NCI-H2107 treated with DMSO at 0.1 percent for 48 hours (cell line): ENCODE data around the gene ASXL1.
"Not testable (repeated sequence)": the region's sequence is repeated elsewhere in the genome, so short reads cannot be mapped to it uniquely, and the experiment has no call there.

ENCODE experiments used
- DNase-seq: peaks from one replicate; lab custom pipeline; 2025; ENCODE audit not compliant: unreplicated experiment; lab: John Stamatoyannopoulos, UW

Gene ASXL1

DNA sequence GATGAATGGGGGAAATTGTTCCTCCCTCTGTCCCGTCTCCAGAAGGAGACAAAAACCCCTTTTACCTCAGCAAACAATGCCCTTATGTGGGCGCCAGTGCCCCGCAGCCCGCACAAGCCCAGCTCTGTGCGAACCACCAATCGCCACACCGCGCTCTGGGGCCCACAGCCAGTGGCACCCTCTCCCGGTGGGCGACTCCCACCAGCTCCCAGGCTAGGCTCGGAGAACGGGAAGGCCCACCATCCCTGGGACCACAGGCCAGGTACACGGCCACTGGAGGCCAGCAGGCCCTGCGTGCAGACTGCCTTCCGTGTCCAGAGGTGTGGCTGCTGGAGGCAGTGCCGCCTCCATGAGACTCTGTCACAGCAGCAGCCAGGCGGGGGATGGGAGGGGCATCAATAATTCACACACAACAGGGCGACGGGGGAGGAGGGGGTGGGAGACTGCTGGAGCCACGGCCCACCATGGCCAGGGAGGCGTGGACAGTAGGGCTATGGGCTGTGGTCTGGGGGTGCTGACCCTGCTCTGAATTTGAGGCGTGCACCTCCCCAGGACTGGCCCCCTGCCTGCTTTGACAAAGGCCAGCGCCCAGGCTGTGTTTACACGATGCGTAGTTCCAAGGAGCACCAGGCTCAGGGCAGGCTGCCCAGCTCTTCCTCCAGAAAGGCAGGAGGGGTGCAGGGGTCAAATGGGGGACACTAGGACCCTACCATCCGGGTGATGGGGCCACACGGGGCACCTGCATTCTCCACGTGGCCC is 105.7 kb downstream of the ASXL1 start:
- no peak for DNase-seq

- DNase-seq = no peak
Measured at GRCh38 chr20:32464401-32465091, 106.4 kb downstream of the ASXL1 start.

DNA sequence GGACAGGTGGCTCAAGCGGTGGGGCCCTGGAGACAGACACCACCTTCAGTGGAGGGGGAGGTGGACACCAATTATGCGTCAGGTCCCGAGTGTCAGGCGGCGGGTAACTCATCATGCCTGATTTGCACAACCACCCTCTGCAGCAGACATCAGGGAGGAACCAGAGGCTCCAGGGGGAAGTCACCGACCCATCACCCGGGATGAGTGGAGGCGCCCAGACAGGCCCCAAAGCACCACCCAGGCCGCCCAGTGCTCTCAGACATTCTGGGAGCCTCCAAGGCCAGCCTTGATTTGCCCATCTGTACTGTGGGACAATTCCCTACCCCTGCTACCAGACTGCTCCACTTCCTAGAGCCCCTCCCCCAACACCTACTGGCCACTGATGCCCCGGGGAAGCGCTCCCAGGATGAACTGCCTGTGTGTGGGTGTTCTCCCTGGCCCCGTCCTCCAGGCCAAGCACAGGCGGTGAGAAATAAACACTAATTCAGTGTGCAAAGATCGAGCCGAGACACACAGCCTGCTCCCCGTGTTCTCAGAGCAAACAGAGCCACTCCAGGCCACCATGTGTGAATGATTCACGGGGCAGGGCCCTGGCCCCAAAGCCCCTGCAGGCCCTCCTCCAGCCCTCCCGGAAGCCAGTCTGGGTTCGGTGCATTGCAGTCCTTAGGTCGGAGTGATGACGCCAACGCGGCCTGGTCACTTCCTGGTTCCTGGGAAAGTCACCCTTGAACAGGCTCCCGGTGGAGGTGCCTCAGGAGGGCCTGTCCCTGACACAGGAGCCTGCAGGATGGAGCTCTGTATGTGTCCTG is 107.2 kb downstream of the ASXL1 start:
- DNase-seq = no peak

DNA sequence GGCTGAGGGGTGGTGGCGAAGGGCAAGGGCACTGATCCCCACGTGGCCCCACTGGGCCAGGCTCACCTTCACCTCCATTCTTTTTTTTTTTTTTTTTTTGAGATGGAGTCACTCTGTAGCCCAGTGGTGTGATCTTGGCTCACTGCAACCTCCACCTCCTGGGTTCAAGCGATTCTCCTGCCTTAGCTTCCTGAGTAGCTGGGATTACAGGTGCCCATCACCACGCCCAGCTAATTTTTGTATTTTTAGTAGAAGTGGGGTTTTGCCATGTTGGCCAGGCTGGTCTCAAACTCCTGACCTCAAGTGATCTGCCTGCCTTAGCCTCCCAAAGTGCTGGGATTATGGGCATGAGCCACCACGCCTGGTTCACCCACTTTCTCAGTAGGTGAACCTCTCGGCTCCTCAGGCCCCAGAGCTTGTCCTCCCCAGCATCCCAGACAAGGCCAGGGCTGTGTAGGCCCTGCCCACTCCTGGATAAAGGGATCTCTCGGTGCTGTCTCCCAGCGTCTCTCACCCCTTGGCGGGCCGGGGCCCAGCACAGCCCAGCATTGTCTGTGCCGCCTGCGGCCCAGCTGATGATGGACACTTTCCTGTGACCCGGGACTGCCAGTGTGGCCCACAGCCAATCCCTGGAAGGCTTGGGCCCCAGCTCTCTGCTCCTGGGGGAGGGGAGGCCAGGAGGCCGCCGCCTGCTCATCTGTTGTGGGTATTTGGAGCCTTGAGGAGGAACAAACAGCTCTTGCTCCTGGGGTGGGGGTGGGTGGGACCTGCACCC is 108.0 kb downstream of the ASXL1 start:
- DNase-seq = not testable (repeated sequence)

DNA sequence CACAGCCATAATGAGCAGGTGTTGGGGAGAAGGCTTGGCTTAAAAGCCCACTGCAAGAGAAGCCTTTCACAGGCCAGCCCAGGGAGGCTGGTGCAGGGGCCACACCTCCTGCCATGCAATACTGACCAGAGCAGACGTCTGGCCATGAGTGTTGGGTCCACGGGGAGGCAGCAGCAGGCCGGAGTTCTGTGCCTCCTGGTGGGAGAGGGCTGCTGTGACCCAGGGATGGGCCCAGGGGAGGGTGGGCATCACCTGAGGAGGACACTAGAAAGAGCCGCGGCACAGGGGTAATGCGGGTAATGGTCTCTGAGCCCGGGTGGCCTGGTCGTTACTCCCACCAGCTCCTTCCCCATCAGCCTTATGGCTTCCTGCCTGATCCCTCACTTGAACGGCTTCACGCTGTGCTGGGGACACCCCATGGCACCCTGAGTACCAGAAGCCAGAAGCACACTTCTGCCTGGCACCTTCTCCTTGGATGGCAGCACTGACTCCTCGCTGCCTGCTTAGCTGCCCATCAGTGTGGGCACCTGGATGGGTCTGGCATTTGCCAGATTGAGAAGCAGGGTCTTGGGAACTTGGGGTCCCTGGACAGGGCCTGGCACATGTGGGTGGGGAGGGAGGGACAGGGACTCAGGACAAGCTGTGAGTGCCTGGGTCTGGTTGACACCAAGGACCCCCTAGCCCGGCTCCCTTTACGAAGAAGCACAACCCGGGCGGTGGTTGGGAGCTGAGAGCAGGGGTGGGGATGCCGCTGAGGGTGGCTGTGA is 108.8 kb downstream of the ASXL1 start:
- no peak for DNase-seq

DNA sequence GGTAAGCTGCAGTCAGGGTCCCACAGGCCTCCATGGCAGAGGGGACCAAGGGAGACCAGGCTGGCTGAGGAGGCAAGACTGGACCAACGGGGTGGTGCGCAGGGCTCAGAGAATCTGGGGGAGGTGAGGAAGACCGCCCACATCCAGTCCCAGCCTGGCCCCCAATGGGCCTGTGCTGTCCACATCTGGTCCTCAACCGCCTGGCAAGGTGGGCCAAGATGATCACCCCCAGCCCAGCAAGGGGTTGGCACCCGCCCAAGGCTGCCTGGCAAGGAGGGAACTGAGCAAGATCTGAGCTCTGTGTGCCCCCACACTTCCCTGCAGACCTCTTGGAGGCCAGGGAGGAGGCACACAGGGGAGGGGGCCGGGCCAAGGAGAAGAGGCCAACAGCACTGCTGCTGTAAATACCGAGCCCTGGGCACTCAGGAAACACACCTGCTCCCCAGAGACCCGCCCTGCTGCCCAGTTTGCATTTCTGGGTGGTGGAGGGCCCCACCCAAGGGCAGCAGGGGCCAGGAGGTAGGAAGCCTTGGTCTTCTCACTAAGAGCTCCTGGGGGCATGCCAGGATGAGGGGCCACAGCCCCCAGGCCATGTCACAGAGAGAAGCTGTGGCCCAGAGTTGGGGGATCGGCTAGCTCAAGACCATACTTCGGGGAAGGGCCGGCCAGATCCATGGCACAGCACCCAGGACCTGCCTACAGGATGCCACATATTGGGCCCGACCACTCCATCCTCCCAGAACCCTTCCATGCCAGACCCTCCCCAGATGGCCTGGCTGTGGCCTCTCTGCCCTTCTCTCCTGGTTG is 109.6 kb downstream of the ASXL1 start:
- no peak for DNase-seq

DNA sequence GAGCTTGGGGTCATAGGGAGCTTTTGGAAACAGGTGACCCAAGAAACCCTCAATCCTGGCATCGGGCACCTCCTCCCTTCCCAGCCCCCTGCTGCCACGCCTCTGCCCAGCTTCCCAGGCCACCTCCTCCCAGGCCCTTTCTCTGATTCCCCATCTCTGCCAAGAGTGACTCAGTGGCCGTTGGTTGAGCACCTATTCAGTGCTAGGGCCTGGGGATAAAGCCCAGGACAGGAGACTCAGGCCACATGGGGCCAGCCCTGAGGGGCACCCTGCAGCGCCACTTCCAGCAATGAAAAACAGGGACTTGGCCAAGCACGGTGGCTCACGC is 110.1 kb downstream of the ASXL1 start:
- DNase-seq = no peak

DNA sequence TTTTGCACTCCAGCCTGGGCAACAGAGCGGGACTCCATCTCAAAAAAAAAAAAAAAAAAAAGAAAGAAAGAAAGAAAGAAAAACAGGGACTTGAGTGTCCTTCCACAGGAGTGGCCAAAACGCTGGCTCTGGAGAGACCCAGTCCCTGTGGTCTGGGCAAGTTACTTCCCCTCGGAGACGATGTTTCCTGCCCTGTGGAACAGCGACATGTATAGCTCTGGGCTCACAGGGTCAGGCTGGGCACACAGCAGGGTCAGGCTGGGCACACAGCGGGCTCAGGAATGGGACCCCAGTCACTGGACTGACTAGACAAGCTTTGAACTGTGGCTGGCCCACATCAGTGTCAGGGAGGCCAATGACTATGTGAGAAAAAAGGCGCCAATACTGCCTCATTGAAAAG is 110.7 kb downstream of the ASXL1 start:
- no peak for DNase-seq

- DNase-seq = no peak
Measured at GRCh38 chr20:32470025-32470861, 112.1 kb downstream of the ASXL1 start.

GRCh38 chr20:32470940-32471339 is 112.8 kb downstream of the ASXL1 start:
- DNase-seq = no peak

- DNase-seq = no peak
Measured at GRCh38 chr20:32472581-32473207, 114.6 kb downstream of the ASXL1 start.

DNA sequence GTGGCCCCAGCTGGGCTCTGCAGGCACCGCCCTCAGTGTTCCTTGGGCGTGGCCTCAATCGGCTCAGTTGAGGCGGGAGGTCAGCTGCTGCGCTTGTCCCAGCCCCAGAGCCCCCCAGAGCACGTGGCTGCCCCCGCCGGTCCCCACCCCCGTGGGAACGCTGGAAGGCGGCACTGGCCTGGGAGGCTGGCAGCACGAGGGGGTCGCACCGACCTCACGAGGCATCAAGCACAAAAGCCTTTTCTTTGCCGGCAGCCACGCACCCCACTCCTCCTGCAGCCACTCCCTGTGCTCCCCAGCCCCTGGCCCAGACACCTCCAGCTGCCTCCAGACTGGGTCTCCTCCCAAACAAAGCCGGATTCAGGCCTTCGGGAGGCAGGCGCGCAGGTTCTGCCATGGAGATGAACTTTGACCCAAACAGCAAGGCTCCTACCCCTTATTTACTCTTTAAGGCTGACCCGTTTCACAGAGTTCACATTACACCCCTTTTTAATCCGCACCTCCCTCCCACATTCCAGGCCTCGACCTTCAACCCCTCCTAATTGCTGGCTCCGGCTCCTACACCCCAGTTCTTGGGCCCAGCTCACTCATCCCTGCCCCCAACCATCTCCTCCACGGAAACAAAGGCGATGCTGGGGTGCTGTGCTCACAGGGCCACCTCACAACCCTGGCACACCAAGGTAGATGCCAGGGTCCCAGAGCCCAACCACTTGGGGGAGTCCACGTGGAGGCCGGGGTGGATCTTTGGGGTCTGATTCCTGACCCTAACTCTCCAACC is 115.3 kb downstream of the ASXL1 start:
- no peak for DNase-seq

DNA sequence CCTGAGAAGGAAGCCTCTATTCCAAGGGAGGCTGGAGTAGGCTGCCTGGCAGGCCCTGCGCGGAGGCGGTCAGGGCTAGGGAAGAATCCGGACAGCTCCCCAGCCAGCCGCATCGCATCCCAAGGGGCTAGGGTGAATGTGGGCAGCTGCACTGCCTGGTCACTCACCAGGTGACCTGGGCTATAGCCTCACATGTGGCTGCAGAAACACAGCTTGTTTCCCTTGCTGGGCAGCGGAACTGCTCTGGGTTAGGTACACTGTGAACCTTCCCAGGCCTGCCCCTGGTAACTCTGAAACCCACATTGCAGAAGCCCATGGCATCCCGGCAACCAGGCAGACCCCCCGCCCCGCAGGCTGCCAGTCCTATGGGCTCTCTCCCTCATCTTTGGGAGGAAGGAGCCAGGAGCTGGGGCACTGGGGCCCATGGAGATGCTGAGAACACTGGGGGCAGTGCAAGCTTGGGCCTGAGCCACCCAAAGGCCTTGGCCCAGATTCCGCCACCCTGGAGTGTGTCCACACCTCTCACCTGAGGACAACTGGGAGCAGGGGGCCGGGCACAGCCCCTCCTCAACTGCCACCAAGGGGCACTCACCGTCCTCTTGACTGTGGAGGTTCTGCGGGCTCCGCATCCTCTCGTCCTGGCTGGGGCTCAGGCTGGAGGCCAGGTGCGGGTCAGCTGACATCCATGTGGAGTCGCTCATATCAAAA is 116.0 kb downstream of the ASXL1 start:
- DNase-seq = no peak

DNA sequence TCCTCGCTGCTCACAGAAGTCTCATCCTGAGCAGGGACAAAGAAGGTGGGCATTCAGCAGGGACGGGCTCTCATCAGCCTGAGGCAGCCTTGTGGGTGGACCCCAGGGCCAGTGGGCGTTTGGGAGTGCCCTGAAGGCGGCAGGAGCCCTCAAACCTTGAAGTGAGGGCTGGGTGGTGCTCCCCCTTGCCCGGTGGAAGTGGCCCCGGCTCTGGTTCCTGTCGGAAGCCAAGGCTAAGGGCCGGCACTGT is 116.5 kb downstream of the ASXL1 start:
- no peak for DNase-seq

DNA sequence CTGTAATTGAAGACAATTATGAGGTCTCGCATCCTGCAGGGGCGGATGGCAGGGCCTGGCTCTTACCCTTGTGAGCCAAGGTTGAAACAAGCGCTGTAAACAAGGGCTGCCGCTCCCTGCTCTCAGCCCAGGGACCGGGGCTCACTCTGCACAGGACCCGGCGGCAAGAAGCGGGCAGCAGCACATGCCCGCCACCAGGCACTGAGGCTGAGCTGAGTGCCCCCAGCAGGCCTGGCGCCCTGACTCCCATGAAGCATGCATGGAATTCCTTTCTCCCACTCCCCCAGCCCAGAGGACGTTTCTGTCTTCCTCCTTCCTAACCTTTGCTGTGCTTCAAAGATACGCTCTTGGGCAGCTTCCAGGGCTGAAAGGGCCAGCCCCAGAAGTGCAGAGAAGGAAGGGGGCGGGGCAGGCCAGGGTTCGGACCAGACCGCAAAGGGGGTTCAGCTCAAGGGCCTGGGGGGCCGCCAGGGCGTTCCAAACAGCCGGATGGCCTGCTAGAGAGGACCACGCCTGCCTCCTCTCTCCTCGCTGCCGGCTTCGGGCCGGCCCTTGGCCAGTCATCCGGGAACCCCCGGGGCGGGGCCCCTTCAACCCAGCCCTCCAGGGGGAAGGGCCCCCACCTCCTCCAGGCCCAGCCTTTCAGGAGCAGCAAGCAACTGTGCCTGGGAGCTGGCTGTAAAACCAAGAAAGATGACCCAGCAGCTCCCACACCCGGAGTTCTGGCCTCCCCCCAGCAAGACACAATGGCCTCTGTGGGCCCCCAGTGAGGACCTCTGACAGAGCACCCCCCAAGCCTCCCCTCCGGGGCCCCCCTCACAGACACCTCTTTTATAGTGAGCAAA is 117.1 kb downstream of the ASXL1 start:
- DNase-seq = no peak
